NCI-H524 (cell line): ENCODE measurements around the gene EZR.

Source experiments
- DNase-seq, 2 experiments: peaks; one replicate each; lab custom pipeline; 2025; lab: John Stamatoyannopoulos, UW

EZR gene

DNA sequence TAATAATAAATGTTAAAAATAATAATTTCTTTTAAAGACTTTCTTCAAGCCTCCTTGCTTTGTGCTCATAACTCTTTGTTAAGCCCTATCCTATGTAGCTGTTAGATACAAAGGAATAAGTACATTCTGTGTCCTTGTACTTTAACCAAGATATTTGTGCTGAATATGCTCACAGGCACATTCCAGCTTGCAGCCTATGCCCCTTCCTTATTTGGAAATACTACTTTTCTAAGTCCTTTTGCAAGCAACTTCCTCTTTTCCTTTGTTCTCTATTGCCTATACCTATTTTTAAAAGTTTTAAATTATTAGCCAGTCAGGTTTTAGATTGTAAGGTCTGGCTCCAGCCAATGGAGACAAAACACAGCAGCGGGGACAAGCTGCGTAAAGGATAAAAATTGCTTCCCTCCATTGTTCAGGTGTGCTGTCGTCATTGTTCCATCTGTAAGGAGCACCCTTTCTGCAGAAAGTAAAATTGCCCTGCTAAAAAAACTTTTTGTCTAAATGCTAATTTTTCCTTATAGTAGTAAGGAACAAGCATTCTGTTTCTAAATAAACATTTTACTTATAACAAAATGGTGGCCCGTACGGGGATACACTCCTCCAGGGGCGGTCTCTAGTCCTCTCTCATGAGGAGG lies 89.1 kb downstream of the EZR start:
- no peak for DNase-seq

GRCh38 chr6:158725704-158726103 lies 93.5 kb downstream of the EZR start:
- peak in 1 of 2 experiments; percentile 64 for DNase-seq

DNA sequence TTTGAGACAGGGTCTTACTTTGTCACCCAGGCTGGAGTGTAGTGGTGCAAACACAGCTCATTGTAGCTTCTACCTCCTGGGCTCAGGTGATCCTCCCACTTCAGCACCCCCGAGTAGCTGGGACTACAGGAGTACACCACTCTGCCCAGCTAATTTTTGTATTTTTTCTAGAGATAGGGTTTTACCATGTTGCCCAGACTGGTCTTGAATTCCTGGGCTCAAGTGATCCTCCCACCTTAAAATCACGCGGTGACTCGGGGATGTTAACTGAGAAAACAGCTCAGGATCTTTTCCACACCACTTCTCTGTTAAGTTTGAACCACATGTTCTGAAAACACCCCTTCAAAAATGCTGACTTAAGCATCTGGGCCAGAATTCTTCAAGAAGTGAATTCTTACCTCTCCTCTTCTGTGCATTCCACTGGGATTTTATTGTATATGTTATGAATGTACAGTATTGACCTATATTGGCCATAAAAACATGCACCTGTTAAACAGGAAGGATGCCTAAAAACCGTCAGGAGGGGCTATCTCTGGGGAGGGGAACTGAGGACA lies 96.9 kb downstream of the EZR start:
- no peak for DNase-seq

DNA sequence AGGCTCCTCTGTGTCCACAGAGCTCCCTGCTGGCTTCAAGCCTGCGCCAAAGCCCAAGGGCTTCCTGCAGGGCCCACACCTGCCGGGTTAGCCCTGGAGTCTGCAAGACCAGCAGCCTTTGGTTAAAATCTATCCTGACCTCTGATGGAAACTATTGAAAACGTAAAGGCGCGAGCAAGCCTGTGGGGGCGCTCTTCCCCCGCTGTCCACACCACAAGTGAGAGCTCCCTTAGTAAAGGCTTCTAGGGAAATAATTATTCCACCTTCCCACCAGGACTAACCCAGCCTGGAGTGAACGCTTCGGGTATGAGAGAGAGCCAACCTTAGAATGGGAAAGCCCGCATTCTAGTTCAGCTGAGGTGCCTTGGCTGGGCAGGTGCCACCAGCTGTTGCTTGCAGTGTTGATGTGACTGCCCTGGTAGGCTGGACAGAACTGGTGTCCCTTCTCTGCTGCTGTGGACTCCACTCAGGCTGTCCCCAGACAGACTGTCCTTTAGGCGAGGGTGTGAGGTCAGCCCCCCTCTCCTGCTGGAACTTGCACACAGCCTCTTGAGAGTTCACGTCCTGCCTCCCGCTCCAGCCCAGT lies 100.6 kb downstream of the EZR start:
- DNase-seq: peak; percentile 60 to 76

DNA sequence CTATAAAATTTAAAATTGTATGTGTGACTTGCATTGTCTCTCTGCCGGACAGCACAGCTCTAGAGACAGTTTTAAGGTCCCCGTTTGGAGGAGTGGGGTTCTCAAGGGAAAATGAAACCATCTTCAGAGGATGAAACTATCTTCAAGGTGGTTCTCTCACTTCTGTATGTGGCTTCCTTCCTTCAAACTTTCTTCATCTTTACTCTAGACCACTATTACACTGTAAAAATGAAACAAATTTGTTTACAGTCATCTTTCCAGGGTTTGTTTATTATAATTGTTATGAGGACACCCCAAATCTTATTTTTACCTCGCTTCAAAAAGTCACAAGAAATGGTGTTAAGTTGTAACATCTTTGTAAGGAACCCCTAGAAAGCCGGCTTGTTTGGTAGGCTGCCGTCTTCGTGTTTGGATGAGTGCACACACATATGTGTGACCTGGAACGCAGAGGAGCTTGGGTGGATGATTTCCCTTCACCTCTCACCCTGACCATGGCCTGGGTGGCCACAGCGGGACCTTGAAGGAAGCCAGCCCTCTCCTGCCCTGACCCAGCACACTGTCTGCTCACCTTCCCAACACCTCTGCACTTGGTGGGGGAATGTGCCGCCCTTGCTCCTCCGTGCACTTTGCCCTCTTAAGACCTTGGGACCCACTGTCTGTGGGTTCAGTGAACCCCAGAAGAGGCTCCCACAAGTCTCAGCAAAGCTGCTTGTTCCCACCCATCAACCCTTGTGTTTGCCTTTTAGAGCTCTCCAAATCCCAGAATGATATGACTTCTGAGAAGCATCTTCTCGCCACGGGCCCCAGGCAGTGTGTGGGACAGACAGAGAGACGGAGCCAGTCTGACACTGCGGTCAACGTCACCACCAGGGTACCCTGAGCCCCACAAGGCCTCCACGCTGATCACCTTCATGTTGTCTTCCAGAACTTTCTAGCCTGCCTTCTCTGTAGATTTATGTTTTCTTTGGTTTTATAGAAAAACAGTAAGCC lies 101.5 kb downstream of the EZR start:
- no peak for DNase-seq
